IPS DF 6.9 (cell line): ENCODE results near the gene KIFC1.

ENCODE experiments used
- DNase-seq: peaks from one replicate; pipeline ENCODE4 v3.0.0-alpha.2; 2013; ENCODE audit warnings: low read depth, low spot score
- H3K27ac ChIP-seq: one replicate; pipeline ENCODE4 v1.5.1; 2013; ENCODE audit warnings: low read length, control low read depth
- H3K27me3 ChIP-seq: 2 replicates; pipeline ENCODE4 v1.6.1; 2013; ENCODE audit warnings: mild to moderate bottlenecking, low read length; ENCODE audit not compliant: control insufficient read depth, insufficient read depth
- H3K36me3 ChIP-seq: 2 replicates; pipeline ENCODE4 v1.6.1; 2013; ENCODE audit warnings: low read length; ENCODE audit not compliant: control insufficient read depth, insufficient read depth
- H3K4me1 ChIP-seq: 2 replicates; pipeline ENCODE4 v1.6.1; 2013; ENCODE audit warnings: low read length; ENCODE audit not compliant: control insufficient read depth, insufficient read depth
- H3K4me3 ChIP-seq: 2 replicates; pipeline ENCODE4 v1.5.1; 2013; ENCODE audit warnings: mild to moderate bottlenecking, low read length
- H3K9me3 ChIP-seq: 2 replicates; pipeline ENCODE4 v1.6.1; 2013; ENCODE audit warnings: low read length, inconsistent platforms; ENCODE audit not compliant: control insufficient read depth, insufficient read depth
- WGBS: extraction: QIAGEN DNeasy Blood & Tissue Kit; methylation state at CpG from one replicate; pipeline ENCODE4 v1.1.7; 2013; ENCODE audit warnings: mixed read lengths, missing lambda C conversion rate; ENCODE audit not compliant: insufficient read length, insufficient coverage; 5-methylcytosine and 5-hydroxymethylcytosine counted together

Gene KIFC1

DNA sequence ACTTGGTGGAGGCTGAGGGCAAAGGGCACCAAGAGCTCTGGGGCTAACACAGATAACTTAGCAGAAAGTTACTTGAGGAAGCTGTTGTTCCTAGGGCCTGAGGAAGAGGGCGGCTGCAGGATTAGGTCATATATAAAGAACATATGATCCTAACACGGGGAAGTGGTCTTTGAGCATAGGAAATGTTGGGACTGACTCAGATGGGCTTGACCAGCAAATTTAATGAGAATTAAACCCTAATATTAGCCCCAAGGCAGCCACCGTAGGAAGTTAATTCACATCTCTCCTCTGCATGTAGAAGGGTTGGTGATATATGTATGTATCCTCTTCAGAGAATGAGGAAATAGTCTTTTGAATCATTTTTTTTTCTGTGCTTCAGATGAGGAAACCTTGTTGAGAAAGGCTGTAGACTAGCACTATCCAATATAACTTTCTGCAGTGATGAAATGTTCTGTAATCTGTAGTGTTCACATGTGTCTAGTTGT is 53.5 kb downstream of the KIFC1 start:
- no peak for DNase-seq
- peaks cover 79% of the 10 kb centered on the region for H3K36me3 ChIP-seq
- WGBS, result no CpG with 5 or more reads among the region's 3 CpGs
- H3K4me1 ChIP-seq, result no peaks in the 10 kb centered on the region
- no peaks in the 10 kb centered on the region for H3K27me3 ChIP-seq
- no peak overlapping the region for H3K4me3 ChIP-seq
- no peak overlapping the region for H3K27ac ChIP-seq
- no peaks in the 10 kb centered on the region for H3K9me3 ChIP-seq

DNA sequence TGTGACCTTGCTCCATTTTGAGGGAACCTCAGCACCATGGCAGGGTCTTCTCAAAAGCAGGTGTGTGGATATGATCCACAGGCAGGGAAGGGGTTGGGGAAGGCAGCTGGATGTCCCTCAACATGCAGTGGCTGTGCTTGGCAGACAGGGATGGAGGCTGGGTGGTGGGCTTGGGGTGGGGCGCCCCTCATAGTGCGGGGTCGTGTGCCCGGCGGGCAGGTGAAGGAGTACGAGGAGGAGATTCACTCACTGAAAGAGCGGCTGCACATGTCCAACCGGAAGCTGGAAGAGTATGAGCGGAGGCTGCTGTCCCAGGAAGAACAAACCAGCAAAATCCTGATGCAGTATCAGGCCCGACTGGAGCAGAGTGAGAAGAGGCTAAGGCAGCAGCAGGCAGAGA is 54.7 kb downstream of the KIFC1 start:
- Histone ChIP-seq H3K9me3 (no peaks in the 10 kb centered on the region), H3K36me3 (peaks cover 68% of the 10 kb centered on the region), H3K27me3 (no peaks in the 10 kb centered on the region), H3K4me1 (no peaks in the 10 kb centered on the region), H3K27ac (no peak overlapping the region), H3K4me3 (no peak overlapping the region)
- no peak for DNase-seq
- no CpG with 5 or more reads among the region's 10 CpGs for WGBS

DNA sequence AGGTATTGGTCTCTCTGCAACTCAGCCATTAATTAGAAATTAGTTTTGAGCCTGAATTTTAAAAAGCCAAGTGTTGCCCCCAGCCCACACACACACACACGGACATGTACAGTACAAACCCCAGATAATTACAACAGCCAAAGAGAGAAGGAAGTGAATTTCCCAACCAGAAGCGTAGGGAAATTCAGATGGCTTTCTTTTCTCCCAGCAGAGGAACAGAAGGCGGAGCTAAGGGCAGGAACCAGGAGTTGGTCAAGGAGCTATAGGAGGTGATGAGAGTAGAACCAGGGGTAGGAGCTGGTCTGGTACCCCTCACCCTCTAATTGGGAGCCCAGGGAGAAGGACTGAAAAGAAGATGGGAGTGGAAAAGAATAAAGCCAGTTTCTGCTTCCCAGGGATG is 58.8 kb downstream of the KIFC1 start:
- no peak for DNase-seq
- no CpG with 5 or more reads among the region's 3 CpGs for WGBS
- Histone ChIP-seq H3K4me1 (no peaks in the 10 kb centered on the region), H3K4me3 (no peak overlapping the region), H3K36me3 (peaks cover 38% of the 10 kb centered on the region), H3K9me3 (no peaks in the 10 kb centered on the region), H3K27me3 (no peaks in the 10 kb centered on the region), H3K27ac (no peak overlapping the region)

DNA sequence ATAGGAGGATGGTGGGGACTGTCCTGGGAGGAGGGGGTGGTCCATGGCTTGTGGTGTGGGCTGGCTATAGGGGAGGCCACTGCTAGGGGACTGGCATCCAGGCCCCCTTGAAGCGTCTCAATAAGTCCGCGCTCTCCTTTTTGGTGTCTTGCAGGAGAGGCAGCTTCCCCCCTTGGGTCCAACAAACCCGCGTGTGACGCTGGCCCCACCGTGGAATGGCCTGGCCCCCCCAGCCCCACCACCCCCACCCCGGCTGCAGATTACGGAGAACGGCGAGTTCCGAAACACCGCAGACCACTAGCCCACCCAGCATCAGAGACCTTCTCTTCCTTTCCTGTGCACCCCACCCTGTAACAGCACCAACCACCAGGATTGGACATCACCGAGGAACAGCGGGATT is 60.0 kb downstream of the KIFC1 start:
- H3K27me3 ChIP-seq, result no peaks in the 10 kb centered on the region
- no CpG with 5 or more reads among the region's 15 CpGs for WGBS
- DNase-seq, result no peak
- H3K36me3 ChIP-seq, result peaks cover 34% of the 10 kb centered on the region
- H3K9me3 ChIP-seq, result no peaks in the 10 kb centered on the region
- H3K27ac ChIP-seq, result no peak overlapping the region
- no peak overlapping the region for H3K4me3 ChIP-seq
- no peaks in the 10 kb centered on the region for H3K4me1 ChIP-seq

DNA sequence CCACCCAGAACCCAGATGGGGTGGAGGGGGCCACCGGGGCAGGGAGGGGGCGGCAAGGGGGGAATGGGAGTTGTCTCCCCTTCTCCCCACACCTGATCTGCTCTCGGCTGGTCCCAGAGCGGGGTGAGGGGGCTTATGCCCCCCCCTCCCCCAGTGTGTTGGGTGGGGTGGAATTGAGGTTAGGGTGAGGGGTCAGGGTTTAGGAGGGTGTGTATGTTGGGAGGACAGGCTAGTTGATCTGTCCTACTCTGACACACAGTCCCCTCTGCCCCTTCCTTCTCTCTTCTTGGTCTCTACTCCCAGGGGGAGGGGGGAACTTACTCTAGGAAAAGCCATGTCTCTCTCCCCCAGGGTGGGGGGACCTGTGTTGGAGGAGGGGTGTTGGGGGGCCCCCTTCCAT is 60.9 kb downstream of the KIFC1 start:
- Histone ChIP-seq H3K27me3 (no peaks in the 10 kb centered on the region), H3K9me3 (no peaks in the 10 kb centered on the region), H3K4me3 (no peak overlapping the region), H3K27ac (no peak overlapping the region), H3K36me3 (peaks cover 26% of the 10 kb centered on the region), H3K4me1 (no peaks in the 10 kb centered on the region)
- no peak for DNase-seq
- WGBS, result no CpG with 5 or more reads among the region's 4 CpGs

DNA sequence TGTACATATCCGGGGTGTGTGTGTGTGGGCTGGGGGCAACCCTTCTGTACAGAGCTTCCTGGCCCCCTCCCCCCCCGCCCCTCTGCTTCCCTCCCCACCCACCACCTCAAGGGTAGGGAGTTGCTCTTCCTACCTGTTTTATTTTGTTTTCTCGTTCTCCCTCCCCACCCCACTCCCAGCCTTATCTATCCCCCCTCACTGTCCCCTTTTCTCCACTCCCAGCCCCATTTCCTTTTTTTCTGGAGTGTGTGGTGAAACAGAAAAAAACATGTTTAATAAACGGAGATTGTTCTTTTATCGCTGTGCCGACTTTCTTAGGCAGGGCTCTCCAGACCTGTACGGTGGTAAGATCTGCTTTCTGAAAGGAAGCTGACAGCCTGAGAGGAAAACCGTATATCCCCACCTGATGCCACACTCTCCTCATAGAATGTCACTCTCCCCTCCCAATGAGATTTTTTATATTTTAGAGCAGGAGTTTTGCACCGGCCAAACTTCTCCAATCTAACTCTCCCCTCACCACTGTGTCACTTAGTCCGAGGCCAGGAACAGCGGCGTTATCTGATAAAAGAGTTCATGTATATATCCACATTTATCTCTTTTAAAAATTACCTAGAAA is 61.9 kb downstream of the KIFC1 start:
- Histone ChIP-seq H3K36me3 (peaks cover 16% of the 10 kb centered on the region), H3K4me1 (no peaks in the 10 kb centered on the region), H3K27ac (no peak overlapping the region), H3K9me3 (no peaks in the 10 kb centered on the region), H3K4me3 (peak overlapping the region; percentile 85; the same call in 1 of the 2 replicates), H3K27me3 (no peaks in the 10 kb centered on the region)
- DNase-seq, result no peak
- no CpG with 5 or more reads among the region's 12 CpGs for WGBS

DNA sequence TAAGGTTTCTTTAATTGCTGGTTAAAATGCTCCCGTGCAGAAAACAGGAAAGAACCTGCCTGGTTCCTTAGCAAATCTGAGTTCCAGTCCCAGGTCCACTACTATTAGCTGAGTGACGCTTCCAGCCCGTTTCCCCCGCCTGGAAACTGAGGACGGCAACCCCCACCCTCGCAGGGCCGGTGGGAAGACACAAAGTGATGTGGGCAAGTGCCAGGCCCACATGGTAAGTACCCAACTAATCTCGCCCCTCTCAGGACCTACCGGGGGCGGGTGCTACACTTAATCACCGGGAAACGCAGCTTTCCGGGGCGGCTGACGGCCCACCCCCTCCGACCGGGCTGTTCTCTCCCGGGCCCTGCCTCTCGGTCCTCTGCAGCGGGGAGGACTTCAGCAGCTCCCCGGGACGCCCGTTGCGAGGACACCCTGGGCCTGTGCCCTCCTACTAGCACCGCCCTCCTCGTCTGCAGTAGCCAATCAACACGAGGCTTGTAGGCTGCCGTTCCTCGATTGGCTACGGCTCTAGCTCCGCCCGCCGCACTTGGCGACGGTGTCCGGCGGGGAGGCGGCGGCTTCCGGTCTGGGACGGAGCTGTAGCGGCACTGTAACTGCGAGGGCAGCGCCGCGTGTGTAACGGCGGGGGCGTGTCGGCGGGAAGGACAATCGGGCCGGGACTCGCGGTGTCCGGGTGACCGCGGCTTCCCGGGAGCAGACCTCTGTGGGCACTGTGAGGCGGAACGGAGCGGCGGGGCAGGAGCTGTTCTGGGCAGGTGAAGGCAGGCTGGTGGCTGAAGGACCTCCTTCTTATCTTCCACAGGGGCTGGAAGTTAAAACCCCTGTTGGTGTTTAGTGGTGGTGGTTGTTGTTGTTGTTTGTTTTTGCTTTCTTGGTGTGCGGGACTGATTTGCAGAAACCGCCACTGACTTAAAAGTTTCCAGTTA is 62.7 kb downstream of the KIFC1 start, which contains the start of gene ZBTB9:
Gene ZBTB9, plus strand, starts transcription at position 568 of the 938 bp plus-strand sequence. CDS start 525 bp downstream, outside the sequence.
- Histone ChIP-seq H3K9me3 (no peaks in the 10 kb centered on the region), H3K27me3 (no peaks in the 10 kb centered on the region), H3K27ac (no peak within 1 kb of the TSS), H3K36me3 (peaks cover 12% of the 10 kb centered on the region), H3K4me3 (peak within 1 kb of the TSS; percentile 85), H3K4me1 (no peaks in the 10 kb centered on the region)
- no CpG with 5 or more reads among the region's 65 CpGs for WGBS
- peak; percentile 83 for DNase-seq

DNA sequence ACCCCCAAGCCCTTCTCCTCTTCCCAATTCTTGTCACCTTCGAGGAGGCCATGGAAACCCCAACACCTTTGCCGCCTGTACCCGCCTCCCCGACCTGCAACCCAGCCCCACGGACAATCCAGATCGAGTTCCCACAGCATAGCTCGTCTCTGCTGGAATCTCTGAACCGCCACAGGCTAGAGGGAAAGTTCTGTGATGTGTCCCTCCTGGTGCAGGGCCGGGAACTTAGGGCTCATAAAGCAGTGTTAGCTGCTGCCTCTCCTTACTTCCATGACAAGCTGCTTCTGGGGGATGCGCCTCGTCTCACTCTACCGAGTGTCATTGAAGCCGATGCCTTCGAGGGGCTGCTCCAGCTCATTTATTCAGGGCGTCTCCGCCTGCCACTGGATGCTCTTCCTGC is 63.4 kb downstream of the KIFC1 start:
- DNase-seq, result no peak
- no CpG with 5 or more reads among the region's 16 CpGs for WGBS
- H3K4me1 ChIP-seq, result no peaks in the 10 kb centered on the region
- no peak overlapping the region for H3K27ac ChIP-seq
- no peaks in the 10 kb centered on the region for H3K27me3 ChIP-seq
- H3K36me3 ChIP-seq, result peaks cover 8% of the 10 kb centered on the region
- peak overlapping the region; percentile 85 for H3K4me3 ChIP-seq
- H3K9me3 ChIP-seq, result no peaks in the 10 kb centered on the region

DNA sequence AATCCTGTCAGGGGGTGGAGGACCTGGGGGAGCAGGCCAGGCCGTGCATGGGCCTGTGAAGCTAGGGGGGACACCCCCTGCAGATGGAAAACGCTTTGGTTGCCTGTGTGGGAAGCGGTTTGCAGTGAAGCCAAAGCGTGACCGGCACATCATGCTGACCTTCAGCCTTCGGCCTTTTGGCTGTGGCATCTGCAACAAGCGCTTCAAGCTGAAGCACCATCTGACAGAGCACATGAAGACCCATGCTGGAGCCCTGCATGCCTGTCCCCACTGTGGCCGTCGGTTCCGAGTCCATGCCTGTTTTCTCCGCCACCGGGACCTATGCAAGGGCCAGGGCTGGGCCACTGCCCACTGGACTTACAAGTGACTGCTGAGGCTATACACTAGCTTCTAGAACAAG is 64.5 kb downstream of the KIFC1 start:
- H3K4me3 ChIP-seq, result no peak overlapping the region
- H3K36me3 ChIP-seq, result peaks cover 8% of the 10 kb centered on the region
- H3K27ac ChIP-seq, result no peak overlapping the region
- H3K4me1 ChIP-seq, result no peaks in the 10 kb centered on the region
- H3K27me3 ChIP-seq, result no peaks in the 10 kb centered on the region
- DNase-seq, result no peak
- H3K9me3 ChIP-seq, result no peaks in the 10 kb centered on the region
- no CpG with 5 or more reads among the region's 12 CpGs for WGBS

DNA sequence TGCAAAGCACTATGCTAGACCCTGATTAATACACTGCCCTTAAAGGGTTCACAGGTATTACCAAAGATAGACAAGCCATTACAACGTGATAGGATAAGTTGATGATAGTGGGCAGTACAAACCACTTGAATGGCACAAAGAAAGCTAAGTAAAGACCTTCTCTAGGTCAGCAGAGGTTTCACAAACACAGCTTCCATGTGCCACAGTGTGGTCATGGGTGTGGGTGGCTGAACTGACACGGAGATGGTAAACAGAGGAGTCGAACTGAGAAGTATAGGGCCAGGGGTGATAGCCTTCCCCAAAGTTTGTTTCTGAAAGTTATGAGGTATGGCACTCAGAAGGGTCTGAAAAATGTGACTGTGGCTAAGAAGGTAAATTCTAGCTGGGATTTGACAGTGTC is 67.1 kb downstream of the KIFC1 start:
- Histone ChIP-seq H3K27ac (no peak overlapping the region), H3K9me3 (no peaks in the 10 kb centered on the region), H3K4me1 (no peaks in the 10 kb centered on the region), H3K27me3 (no peaks in the 10 kb centered on the region), H3K36me3 (peaks cover 3% of the 10 kb centered on the region), H3K4me3 (no peak overlapping the region)
- no peak for DNase-seq
- WGBS, result no CpG with 5 or more reads among the region's 3 CpGs
